Measurements from ENCODE around the gene ACADL.

DNA sequence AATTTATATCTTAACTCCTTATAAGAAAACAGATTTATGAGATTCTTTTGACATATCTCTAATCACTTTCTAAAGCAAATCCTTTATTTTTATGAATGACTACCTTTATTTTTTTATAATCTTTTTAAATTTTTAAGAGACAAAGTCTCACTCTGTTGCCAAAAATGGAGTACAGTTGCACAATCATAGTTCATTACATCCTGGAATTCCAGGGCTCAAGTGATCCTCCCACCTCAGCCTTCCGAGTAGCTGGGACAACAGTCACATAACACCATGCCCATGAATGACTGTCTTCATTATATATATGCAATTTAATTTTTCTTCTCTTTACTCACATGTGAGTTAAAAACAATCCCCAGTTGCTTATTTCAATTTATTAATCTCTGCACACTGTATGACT lies 21.7 kb downstream of the ACADL start:
- TF ChIP-seq, protein P1, sequence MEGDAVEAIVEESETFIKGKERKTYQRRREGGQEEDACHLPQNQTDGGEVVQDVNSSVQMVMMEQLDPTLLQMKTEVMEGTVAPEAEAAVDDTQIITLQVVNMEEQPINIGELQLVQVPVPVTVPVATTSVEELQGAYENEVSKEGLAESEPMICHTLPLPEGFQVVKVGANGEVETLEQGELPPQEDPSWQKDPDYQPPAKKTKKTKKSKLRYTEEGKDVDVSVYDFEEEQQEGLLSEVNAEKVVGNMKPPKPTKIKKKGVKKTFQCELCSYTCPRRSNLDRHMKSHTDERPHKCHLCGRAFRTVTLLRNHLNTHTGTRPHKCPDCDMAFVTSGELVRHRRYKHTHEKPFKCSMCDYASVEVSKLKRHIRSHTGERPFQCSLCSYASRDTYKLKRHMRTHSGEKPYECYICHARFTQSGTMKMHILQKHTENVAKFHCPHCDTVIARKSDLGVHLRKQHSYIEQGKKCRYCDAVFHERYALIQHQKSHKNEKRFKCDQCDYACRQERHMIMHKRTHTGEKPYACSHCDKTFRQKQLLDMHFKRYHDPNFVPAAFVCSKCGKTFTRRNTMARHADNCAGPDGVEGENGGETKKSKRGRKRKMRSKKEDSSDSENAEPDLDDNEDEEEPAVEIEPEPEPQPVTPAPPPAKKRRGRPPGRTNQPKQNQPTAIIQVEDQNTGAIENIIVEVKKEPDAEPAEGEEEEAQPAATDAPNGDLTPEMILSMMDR (IDR thresholded peaks at IDR 0.05; ENCODE audit: low read depth, low read length): no peak
- TF ChIP-seq EZH2phosphoT487 (IDR thresholded peaks at IDR 0.05; ENCODE audit: low read depth): no peak

Data from OCI-LY3 (cell line).